Kasumi-1 (cell line): Measurements from ENCODE around the gene SAMD8.
A peak's percentile ranks its signal among the peaks of the same experiment; 100 is the strongest.

Experiments used
- DNase-seq, 2 experiments: peaks; one replicate each; lab custom pipeline; 2025; lab: John Stamatoyannopoulos, UW

The SAMD8 gene

DNA sequence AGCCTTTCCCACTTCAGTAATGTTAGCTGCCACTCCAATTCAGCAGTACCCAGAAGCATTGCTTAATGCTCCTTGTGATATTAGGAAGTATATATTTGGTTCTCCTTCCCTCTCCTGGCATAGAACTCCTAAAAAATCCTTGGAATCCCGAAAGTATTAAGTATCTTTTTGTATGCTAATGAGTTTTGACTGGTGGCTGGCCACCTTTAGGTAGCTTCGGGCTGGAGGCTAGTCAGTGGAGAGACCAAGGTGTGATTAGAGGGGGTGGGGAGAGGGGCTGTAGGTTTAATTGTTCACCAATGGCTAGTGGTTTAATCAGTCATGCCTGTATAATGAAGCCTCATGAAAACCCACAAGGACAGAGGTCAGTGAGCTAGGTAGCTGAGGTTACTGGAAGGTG is 112.1 kb downstream of the SAMD8 start:
- no peak for DNase-seq

DNA sequence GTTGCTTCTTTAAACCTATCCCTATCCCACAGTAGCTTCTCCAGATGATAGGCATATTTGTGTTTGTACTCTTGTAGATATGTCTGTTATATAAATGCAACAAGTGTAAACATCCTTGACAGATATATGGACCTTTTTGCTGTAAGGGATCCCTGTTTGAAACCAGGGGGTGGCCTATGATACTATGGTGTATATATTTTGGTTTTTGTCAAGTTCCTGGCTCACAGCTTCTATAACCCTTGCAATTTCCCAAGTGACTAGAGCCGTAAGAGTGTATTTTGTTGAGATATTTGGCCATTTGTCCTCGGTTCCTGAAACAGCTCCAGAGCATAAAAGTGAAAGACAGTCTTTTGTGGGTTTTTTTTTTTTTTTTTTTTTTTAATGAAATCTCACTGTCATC is 114.6 kb downstream of the SAMD8 start:
- DNase-seq = no peak

DNA sequence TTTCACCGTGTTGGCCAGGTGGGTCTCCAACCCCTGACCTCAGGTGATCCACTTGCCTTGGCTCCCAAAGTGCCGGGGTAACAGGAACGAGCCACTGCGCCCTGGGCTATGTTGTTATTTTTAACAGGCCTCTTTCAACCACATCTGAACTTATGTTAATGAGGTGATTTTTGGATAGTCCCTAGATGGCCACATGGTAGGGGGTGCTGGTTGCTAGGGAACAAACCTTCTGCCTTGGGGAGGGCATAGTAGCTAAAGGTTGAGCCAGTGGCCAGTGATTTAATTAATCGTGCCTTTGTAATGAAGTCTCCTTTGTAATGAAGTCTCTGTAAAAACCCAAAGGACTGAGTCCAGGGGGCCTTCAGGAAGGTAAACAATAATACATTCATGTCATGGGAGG is 115.2 kb downstream of the SAMD8 start:
- no peak for DNase-seq

DNA sequence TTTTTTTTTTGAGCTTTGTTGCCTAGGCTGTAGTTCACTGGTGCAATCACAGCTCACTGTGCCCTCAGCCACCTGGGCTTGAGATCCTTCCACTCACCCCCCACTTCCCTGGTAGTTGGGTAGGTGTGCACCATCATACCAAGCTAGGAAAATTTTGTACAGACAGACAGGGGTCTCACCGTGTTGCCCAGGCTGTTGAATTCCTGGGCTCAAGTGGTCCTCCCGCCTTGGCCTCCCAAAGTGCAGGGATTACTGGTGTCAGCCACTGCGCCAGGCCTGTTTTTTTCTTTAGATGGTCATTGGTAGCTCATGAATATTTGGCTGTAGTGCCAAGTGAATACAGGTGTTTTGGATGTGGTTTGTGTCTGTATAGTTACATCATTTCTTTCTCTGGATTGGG is 116.8 kb downstream of the SAMD8 start:
- DNase-seq = no peak

DNA sequence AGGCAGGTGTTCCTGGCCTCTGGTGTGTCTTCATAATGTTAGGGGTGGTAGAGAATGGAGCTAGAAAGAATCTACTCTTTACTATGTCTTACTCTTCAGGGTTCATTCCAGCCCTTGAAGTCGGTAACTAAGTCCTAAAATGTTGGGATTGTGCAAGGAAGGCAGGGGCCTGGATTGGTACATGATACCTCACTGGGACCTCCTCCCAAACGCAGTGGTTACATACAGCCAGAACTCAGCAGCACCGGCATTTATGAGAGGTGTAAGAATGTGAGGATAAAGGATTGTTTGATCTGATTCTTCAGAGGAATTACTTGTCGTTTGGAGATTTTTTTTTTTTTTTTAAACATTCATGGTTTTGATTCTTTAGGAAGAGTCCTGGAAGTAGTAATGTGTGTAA is 117.4 kb downstream of the SAMD8 start:
- no peak for DNase-seq

DNA sequence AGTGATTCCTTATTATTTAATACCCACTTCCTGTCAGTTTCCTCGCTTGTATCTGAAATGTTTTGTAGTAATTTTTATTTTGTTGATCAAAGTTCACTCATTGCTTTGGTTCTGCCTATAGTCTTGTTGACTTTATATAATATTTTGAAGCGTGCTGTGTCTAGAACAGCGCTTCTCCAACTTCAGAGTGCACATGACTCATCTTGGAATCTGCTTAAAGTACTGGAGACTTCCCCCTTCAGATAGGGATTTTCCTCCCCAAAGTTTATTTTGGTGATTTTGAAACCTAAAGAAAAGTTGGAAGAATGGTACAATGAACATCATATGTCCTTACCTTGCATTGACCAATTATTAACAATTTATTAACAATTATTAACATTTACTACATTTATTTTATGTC is 118.5 kb downstream of the SAMD8 start:
- no peak for DNase-seq

DNA sequence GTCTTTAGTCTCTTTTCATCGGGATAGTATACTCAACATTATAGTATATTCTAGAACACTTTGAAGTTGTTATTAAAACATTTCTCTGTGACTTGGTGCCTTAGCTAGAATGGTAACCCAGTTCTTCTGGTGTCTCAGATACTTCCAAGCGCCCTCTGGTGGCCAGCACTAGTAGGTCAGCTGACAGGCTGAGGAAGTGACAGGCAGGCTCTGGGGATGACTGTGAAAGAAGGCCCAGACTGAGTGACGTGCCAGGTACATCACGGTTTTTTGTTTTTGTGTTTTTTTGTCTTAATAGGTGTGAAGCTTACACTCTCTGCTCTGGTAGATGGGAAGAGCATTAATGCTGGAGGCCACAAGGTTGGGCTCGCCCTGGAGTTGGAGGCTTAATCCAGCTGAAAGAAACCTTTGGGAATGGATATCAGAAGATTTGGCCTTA is 119.2 kb downstream of the SAMD8 start:
- peak; percentile 96 to 97 for DNase-seq
